ENCODE results near the gene MACC1. TPM values are rescaled to one million over a fixed set of nuclear protein-coding genes. Genes with fewer than 3 reads are reported as not detected.
A peak's percentile ranks its signal among the peaks of the same experiment; 100 is the strongest.

The MACC1 gene
- total and polyA plus RNA-seq, 12 donors, result under 0.01 to 0.82 (median 0.20) TPM; not detected in 4

- DNase-seq (no peak), ATAC-seq (no peak)
- H3K36me3 ChIP-seq, result no peaks in the 10 kb centered on the region
- no peaks in the 10 kb centered on the region for H3K27me3 ChIP-seq
- TF ChIP-seq CTCF (IDR thresholded peaks at IDR 0.05), result no peak
- peaks cover 0 to 19% (median 0%) of the 10 kb centered on the region in 11 donors for H3K9me3 ChIP-seq
- 70 to 84% methylated on average over 2 of the region's 2 CpGs for WGBS, 2 donors
- H3K4me1 ChIP-seq, result peaks cover 0 to 8% (median 0%) of the 10 kb centered on the region in 9 donors
- H3K27ac ChIP-seq, result no peak overlapping the region
- no peak overlapping the region for H3K4me3 ChIP-seq
- intact Hi-C loops (cut with DNase I), result no loop called here
Observed at GRCh38 chr7:20206104-20206896, 10.9 kb downstream of the MACC1 start.

GRCh38 chr7:20203316-20203715, 13.9 kb downstream of the MACC1 start:
- no peak overlapping the region for H3K27ac ChIP-seq
- no peak for TF ChIP-seq CTCF (IDR thresholded peaks at IDR 0.05)
- H3K9me3 ChIP-seq, result peaks cover 0 to 3% (median 0%) of the 10 kb centered on the region in 11 donors
- H3K4me1 ChIP-seq, result peaks cover 0 to 34% (median 0%) of the 10 kb centered on the region in 9 donors
- no peak overlapping the region for H3K4me3 ChIP-seq
- WGBS, 2 donors, result 87 to 92% methylated on average over 4 of the region's 4 CpGs
- H3K27me3 ChIP-seq, result no peaks in the 10 kb centered on the region
- no peaks in the 10 kb centered on the region for H3K36me3 ChIP-seq
- intact Hi-C loops (cut with DNase I), result no loop called here
- no peak for ATAC-seq
- DNase-seq, result no peak

GRCh38 chr7:20201380-20201779, 15.8 kb downstream of the MACC1 start:
- TF ChIP-seq CTCF (IDR thresholded peaks at IDR 0.05), result no peak
- intact Hi-C loops (cut with DNase I), result no loop called here
- Histone ChIP-seq H3K4me3 (no peak overlapping the region), H3K9me3 (no peaks in the 10 kb centered on the region), H3K4me1 (peaks cover 0 to 34% (median 0%) of the 10 kb centered on the region in 9 donors), H3K36me3 (no peaks in the 10 kb centered on the region), H3K27ac (peak overlapping the region in 1 of 10 donors; percentile 51), H3K27me3 (no peaks in the 10 kb centered on the region)
- ATAC-seq, result no peak
- WGBS, 2 donors, result 58 to 66% methylated on average over 3 of the region's 3 CpGs
- DNase-seq, result no peak

GRCh38 chr7:20200971-20201370, 16.2 kb downstream of the MACC1 start:
- no peak overlapping the region for H3K4me3 ChIP-seq
- no peak for TF ChIP-seq CTCF (IDR thresholded peaks at IDR 0.05)
- H3K4me1 ChIP-seq, result peaks cover 0 to 34% (median 0%) of the 10 kb centered on the region in 9 donors
- no peaks in the 10 kb centered on the region for H3K36me3 ChIP-seq
- H3K27me3 ChIP-seq, result no peaks in the 10 kb centered on the region
- no peak for DNase-seq
- no peaks in the 10 kb centered on the region for H3K9me3 ChIP-seq
- peak overlapping the region in 1 of 10 donors; percentile 29 for H3K27ac ChIP-seq
- intact Hi-C loops (cut with DNase I), result no loop called here
- ATAC-seq, result no peak
